Measurements from ENCODE around the gene CACNA1C. TPM values are rescaled to one million over a fixed set of nuclear protein-coding genes. Genes with fewer than 3 reads are reported as not detected.

Gene CACNA1C
- total RNA-seq, 1 donor: 16.6 TPM

GRCh38 chr12:2566161-2566560, 513.4 kb downstream of the CACNA1C start:
- no peak overlapping the region for H3K4me3 ChIP-seq (ENCODE audit: low read depth, low read length)
- TF ChIP-seq CTCF (IDR thresholded peaks at IDR 0.05; ENCODE audit: insufficient read depth, low read length): no peak
- DNase-seq (ENCODE audit: low read depth): no peak

GRCh38 chr12:2567711-2568110, 514.9 kb downstream of the CACNA1C start:
- no peak for DNase-seq (ENCODE audit: low read depth)
- no peak overlapping the region for H3K4me3 ChIP-seq (ENCODE audit: low read depth, low read length)
- TF ChIP-seq CTCF (IDR thresholded peaks at IDR 0.05; ENCODE audit: insufficient read depth, low read length): no peak

GRCh38 chr12:2570562-2570961, 517.8 kb downstream of the CACNA1C start:
- DNase-seq (ENCODE audit: low read depth): no peak
- no peak overlapping the region for H3K4me3 ChIP-seq (ENCODE audit: low read depth, low read length)
- no peak for TF ChIP-seq CTCF (IDR thresholded peaks at IDR 0.05; ENCODE audit: insufficient read depth, low read length)

GRCh38 chr12:2574355-2574935, 521.7 kb downstream of the CACNA1C start:
- no peak for TF ChIP-seq CTCF (IDR thresholded peaks at IDR 0.05; ENCODE audit: insufficient read depth, low read length)
- DNase-seq (ENCODE audit: low read depth): no peak

GRCh38 chr12:2575245-2575644, 522.5 kb downstream of the CACNA1C start:
- no peak overlapping the region for H3K4me3 ChIP-seq (ENCODE audit: low read depth, low read length)
- no peak for DNase-seq (ENCODE audit: low read depth)
- no peak for TF ChIP-seq CTCF (IDR thresholded peaks at IDR 0.05; ENCODE audit: insufficient read depth, low read length)

More at GRCh38 chr12:2574355-2574935, 521.7 kb downstream of the CACNA1C start:
- H3K4me3 ChIP-seq (ENCODE audit: low read depth, low read length): no peak overlapping the region

- TF ChIP-seq CTCF (IDR thresholded peaks at IDR 0.05; ENCODE audit: insufficient read depth, low read length): no peak
- no peak for DNase-seq (ENCODE audit: low read depth)
- H3K4me3 ChIP-seq (ENCODE audit: low read depth, low read length): no peak overlapping the region
These were observed 525.4 kb downstream of the CACNA1C start for GRCh38 chr12:2578211-2578610.

GRCh38 chr12:2578772-2579171, 526.0 kb downstream of the CACNA1C start:
- H3K4me3 ChIP-seq (ENCODE audit: low read depth, low read length): no peak overlapping the region
- DNase-seq (ENCODE audit: low read depth): no peak
- no peak for TF ChIP-seq CTCF (IDR thresholded peaks at IDR 0.05; ENCODE audit: insufficient read depth, low read length)

All from fibroblast of the aortic adventitia (primary cell).